HCT116 (cell line): ENCODE measurements around the gene COX8A.

Experiments
- EGR1 ChIP-seq: IDR thresholded peaks from 2 replicates; pipeline ENCODE4 v1.6.1; 2012; ENCODE audit warnings: low read depth
- EZH2 ChIP-seq: fragments of 200-600 bp; sonication (generic); IDR thresholded peaks from 2 replicates; pipeline ENCODE4 v1.6.1; 2017; ENCODE audit warnings: antibody characterized with exemption, mixed run types
- FOSL1 ChIP-seq: IDR thresholded peaks from 2 replicates; pipeline ENCODE4 v1.6.1; 2012; ENCODE audit warnings: low read depth
- POLR2A ChIP-seq: IDR thresholded peaks from 2 replicates; pipeline ENCODE4 v1.7.0; 2011; ENCODE audit warnings: borderline replicate concordance; ENCODE audit not compliant: insufficient read depth, insufficient read length; ENCODE audit errors: extremely low read depth
- POLR2AphosphoS5 ChIP-seq: IDR thresholded peaks from 2 replicates; pipeline ENCODE4 v1.6.1; 2011; ENCODE audit warnings: mild to moderate bottlenecking, low read depth, low read length, moderate library complexity
- RAD21 ChIP-seq: IDR thresholded peaks from 2 replicates; pipeline ENCODE4 v1.6.1; 2012; ENCODE audit warnings: low read depth, mild to moderate bottlenecking
- REST ChIP-seq: IDR thresholded peaks from 2 replicates; pipeline ENCODE4 v1.6.1; 2012; ENCODE audit warnings: low read depth
- SIN3A ChIP-seq: IDR thresholded peaks from 2 replicates; pipeline ENCODE4 v1.6.1; 2012; ENCODE audit warnings: low read depth
- SRF ChIP-seq: IDR thresholded peaks from 2 replicates; pipeline ENCODE4 v1.6.1; 2012; ENCODE audit warnings: low read depth
- ZFX ChIP-seq: fragments of 450-650 bp; IDR thresholded peaks from 2 replicates; pipeline ENCODE4 v1.6.1; 2017
- TF ChIP-seq, protein P1 (sequence below), 3 experiments: fragments of 200-600 bp in 1 of 3; sonication (generic) in 1 of 3; IDR thresholded peaks in 2 of 3; conservative IDR thresholded peaks in 1 of 3; 2 replicates each; pipeline ENCODE4 v1.5.1; 2012 to 2017; ENCODE audit warnings: low read depth in 2 of 3, low read length in 2 of 3, antibody characterized with exemption in 1 of 3, borderline replicate concordance in 1 of 3, control low read depth in 1 of 3, mild to moderate bottlenecking in 1 of 3, mixed read lengths in 1 of 3, mixed run types in 1 of 3, moderate library complexity in 1 of 3; ENCODE audit not compliant: insufficient read depth in 1 of 3
- TF ChIP-seq, protein P2 (sequence below): IDR thresholded peaks from 2 replicates; pipeline ENCODE4 v1.6.1; 2011; ENCODE audit warnings: mild to moderate bottlenecking, low read length, moderate library complexity; ENCODE audit not compliant: insufficient replicate concordance; ENCODE audit errors: extremely low read depth

DNA sequence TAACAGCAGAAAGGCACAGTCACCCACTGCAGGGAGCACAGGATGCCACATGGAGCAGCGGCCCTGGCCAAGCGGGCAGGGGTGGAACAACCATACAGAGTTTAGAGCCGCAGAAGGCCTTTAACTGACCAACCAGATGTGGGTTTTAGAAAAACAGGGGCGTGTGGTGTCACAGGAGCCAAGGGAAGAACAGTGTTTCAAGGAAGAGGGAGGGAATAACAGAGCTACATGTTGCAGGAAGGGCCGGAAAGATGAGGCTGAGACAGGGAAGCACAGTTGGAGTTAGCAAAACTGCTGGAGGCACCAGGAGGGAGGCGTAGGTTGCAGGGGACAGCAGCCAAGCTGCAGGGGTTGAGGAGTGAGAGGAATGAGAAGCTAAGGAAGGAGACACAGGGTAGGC is 43.4 kb upstream of the COX8A start:
- TF ChIP-seq SRF (no peak), POLR2A (no peak), SIN3A (no peak), FOSL1 (no peak), ZFX (no peak), RAD21 (no peak), EZH2 (no peak), POLR2AphosphoS5 (no peak), EGR1 (no peak), REST (no peak)
- TF ChIP-seq, protein P1, sequence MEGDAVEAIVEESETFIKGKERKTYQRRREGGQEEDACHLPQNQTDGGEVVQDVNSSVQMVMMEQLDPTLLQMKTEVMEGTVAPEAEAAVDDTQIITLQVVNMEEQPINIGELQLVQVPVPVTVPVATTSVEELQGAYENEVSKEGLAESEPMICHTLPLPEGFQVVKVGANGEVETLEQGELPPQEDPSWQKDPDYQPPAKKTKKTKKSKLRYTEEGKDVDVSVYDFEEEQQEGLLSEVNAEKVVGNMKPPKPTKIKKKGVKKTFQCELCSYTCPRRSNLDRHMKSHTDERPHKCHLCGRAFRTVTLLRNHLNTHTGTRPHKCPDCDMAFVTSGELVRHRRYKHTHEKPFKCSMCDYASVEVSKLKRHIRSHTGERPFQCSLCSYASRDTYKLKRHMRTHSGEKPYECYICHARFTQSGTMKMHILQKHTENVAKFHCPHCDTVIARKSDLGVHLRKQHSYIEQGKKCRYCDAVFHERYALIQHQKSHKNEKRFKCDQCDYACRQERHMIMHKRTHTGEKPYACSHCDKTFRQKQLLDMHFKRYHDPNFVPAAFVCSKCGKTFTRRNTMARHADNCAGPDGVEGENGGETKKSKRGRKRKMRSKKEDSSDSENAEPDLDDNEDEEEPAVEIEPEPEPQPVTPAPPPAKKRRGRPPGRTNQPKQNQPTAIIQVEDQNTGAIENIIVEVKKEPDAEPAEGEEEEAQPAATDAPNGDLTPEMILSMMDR (IDR thresholded peaks at IDR 0.05 in 2 of 3, conservative IDR thresholded peaks at IDR 0.05 in 1 of 3; ENCODE audit: borderline replicate concordance in 1 of 3, insufficient read depth in 1 of 3, low read depth in 2 of 3, low read length in 2 of 3) = no peak
- TF ChIP-seq, protein P2, sequence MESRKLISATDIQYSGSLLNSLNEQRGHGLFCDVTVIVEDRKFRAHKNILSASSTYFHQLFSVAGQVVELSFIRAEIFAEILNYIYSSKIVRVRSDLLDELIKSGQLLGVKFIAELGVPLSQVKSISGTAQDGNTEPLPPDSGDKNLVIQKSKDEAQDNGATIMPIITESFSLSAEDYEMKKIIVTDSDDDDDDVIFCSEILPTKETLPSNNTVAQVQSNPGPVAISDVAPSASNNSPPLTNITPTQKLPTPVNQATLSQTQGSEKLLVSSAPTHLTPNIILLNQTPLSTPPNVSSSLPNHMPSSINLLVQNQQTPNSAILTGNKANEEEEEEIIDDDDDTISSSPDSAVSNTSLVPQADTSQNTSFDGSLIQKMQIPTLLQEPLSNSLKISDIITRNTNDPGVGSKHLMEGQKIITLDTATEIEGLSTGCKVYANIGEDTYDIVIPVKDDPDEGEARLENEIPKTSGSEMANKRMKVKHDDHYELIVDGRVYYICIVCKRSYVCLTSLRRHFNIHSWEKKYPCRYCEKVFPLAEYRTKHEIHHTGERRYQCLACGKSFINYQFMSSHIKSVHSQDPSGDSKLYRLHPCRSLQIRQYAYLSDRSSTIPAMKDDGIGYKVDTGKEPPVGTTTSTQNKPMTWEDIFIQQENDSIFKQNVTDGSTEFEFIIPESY = no peak
